OCI-LY1 (cell line): ENCODE data around the gene C5orf52.
"Not testable (repeated sequence)": the region's sequence is repeated elsewhere in the genome, so short reads cannot be mapped to it uniquely, and the experiment has no call there.

Source experiments
- H2AFZ ChIP-seq: fragments of 200-600 bp; sonication (generic), shearing (Covaris generic); 2 replicates; pipeline ENCODE4 v1.6.0; 2014; ENCODE audit warnings: antibody characterized with exemption, mild to moderate bottlenecking, low read length
- H3F3A ChIP-seq: fragments of 200-600 bp; sonication (generic), shearing (Covaris generic); 2 replicates; pipeline ENCODE4 v1.6.0; 2014; ENCODE audit warnings: mild to moderate bottlenecking, antibody characterized with exemption, low read length, moderate library complexity; ENCODE audit not compliant: insufficient read depth
- H3K27ac ChIP-seq: fragments of 200-600 bp; sonication (generic); 2 replicates; pipeline ENCODE4 v1.5.1; 2014; ENCODE audit warnings: low read length, mixed run types, mild to moderate bottlenecking, low read depth; ENCODE audit not compliant: poor library complexity, severe bottlenecking
- H3K27me3 ChIP-seq: fragments of 200-600 bp; sonication (generic); 2 replicates; pipeline ENCODE4 v1.6.0; 2014; ENCODE audit warnings: antibody characterized with exemption, mild to moderate bottlenecking, low read length, moderate library complexity; ENCODE audit not compliant: insufficient read depth
- H3K36me3 ChIP-seq: fragments of 200-600 bp; sonication (generic); 2 replicates; pipeline ENCODE4 v1.6.1; 2014; ENCODE audit warnings: mild to moderate bottlenecking, antibody characterized with exemption, low read length, moderate library complexity, mixed read lengths; ENCODE audit not compliant: insufficient read depth
- H3K4me1 ChIP-seq: fragments of 200-600 bp; sonication (generic); 2 replicates; pipeline ENCODE4 v1.5.1; 2014; ENCODE audit warnings: mild to moderate bottlenecking, low read length, moderate library complexity; ENCODE audit not compliant: insufficient read depth, severe bottlenecking
- H3K4me2 ChIP-seq: fragments of 200-600 bp; sonication (generic), shearing (Covaris generic); 2 replicates; pipeline ENCODE4 v1.6.1; 2014; ENCODE audit warnings: low read length
- H3K4me3 ChIP-seq: fragments of 200-600 bp; sonication (generic); 2 replicates; pipeline ENCODE4 v1.5.1; 2014; ENCODE audit warnings: low read length, low read depth, mild to moderate bottlenecking, mixed read lengths; ENCODE audit not compliant: poor library complexity, severe bottlenecking
- H3K79me2 ChIP-seq: fragments of 200-600 bp; shearing (Covaris generic); 2 replicates; pipeline ENCODE4 v1.6.1; 2016; ENCODE audit warnings: mixed run types, low read length, mixed read lengths; ENCODE audit not compliant: insufficient read depth
- H3K9ac ChIP-seq: fragments of 200-600 bp; sonication (generic), shearing (Covaris generic); 2 replicates; pipeline ENCODE4 v1.6.1; 2014; ENCODE audit warnings: mild to moderate bottlenecking, low read length, mixed read lengths
- H3K9me2 ChIP-seq: fragments of 200-600 bp; sonication (generic), shearing (Covaris generic); 2 replicates; pipeline ENCODE4 v1.6.1; 2014; ENCODE audit warnings: low read depth, mild to moderate bottlenecking, low read length, mixed read lengths
- H3K9me3 ChIP-seq: fragments of 200-600 bp; shearing (Covaris generic); 2 replicates; pipeline ENCODE4 v1.6.1; 2014; ENCODE audit warnings: low read length, mixed read lengths
- H4K20me1 ChIP-seq: fragments of 200-600 bp; sonication (generic), shearing (Covaris generic); 2 replicates; pipeline ENCODE4 v1.6.0; 2016; ENCODE audit warnings: mild to moderate bottlenecking, low read length; ENCODE audit not compliant: insufficient read depth
- CTCF ChIP-seq: fragments of 200-600 bp; sonication (generic), shearing (Covaris generic); IDR thresholded peaks from 2 replicates; pipeline ENCODE4 v1.5.1; 2017; ENCODE audit warnings: mild to moderate bottlenecking, antibody characterized with exemption, low read length, moderate library complexity, mixed read lengths
- EZH2 ChIP-seq: fragments of 200-600 bp; sonication (generic), shearing (Covaris generic); IDR thresholded peaks from 2 replicates; pipeline ENCODE4 v1.8.0; 2017; ENCODE audit warnings: borderline replicate concordance, mixed run types, mild to moderate bottlenecking, antibody characterized with exemption, low read length, moderate library complexity, mixed read lengths

The C5orf52 gene

GRCh38 chr5:157721159-157721558 is 49.8 kb downstream of the C5orf52 start:
- no peak overlapping the region for H3K9ac ChIP-seq
- H3K4me1 ChIP-seq: no peaks in the 10 kb centered on the region
- no peaks in the 10 kb centered on the region for H3K36me3 ChIP-seq
- H3K27ac ChIP-seq: no peak overlapping the region
- H3K4me2 ChIP-seq: no peak overlapping the region
- no peaks in the 10 kb centered on the region for H3K27me3 ChIP-seq
- H2AFZ ChIP-seq: no peak overlapping the region
- H3K79me2 ChIP-seq: no peaks in the 10 kb centered on the region
- no peaks in the 10 kb centered on the region for H3K9me2 ChIP-seq
- no peaks in the 10 kb centered on the region for H4K20me1 ChIP-seq
- no peaks in the 10 kb centered on the region for H3K9me3 ChIP-seq
- no peaks in the 10 kb centered on the region for H3F3A ChIP-seq
- TF ChIP-seq EZH2 (no peak), CTCF (no peak)
- no peak overlapping the region for H3K4me3 ChIP-seq

GRCh38 chr5:157722895-157723294 is 51.6 kb downstream of the C5orf52 start:
- H3K79me2 ChIP-seq, H3K9me3 ChIP-seq, H3K9me2 ChIP-seq, H3K4me2 ChIP-seq, H2AFZ ChIP-seq, H3F3A ChIP-seq, H3K4me1 ChIP-seq, H3K9ac ChIP-seq, H3K4me3 ChIP-seq, H3K27me3 ChIP-seq, H3K36me3 ChIP-seq, H4K20me1 ChIP-seq, H3K27ac ChIP-seq: not testable (repeated sequence)

- H2AFZ ChIP-seq, H3F3A ChIP-seq, H3K27ac ChIP-seq, H3K4me3 ChIP-seq, H3K4me2 ChIP-seq, H3K9me2 ChIP-seq, H4K20me1 ChIP-seq, H3K27me3 ChIP-seq, H3K36me3 ChIP-seq, H3K79me2 ChIP-seq, H3K9ac ChIP-seq, H3K9me3 ChIP-seq: not testable (repeated sequence)
- H3K4me1 ChIP-seq: peaks cover 16% of the 10 kb centered on the region
Observed at GRCh38 chr5:157726607-157727006, 55.3 kb downstream of the C5orf52 start.

GRCh38 chr5:157727858-157728257 is 56.5 kb downstream of the C5orf52 start:
- not testable (repeated sequence) for H3K79me2 ChIP-seq, H3K27ac ChIP-seq, H3K9me2 ChIP-seq, H3K9me3 ChIP-seq, H3K9ac ChIP-seq, H3K36me3 ChIP-seq, H3F3A ChIP-seq, H3K4me2 ChIP-seq, H3K27me3 ChIP-seq, H2AFZ ChIP-seq, H3K4me3 ChIP-seq, H4K20me1 ChIP-seq
- peaks cover 21% of the 10 kb centered on the region for H3K4me1 ChIP-seq
